ENCODE measurements around the gene C20orf204.
"Not testable (repeated sequence)": the region's sequence is repeated elsewhere in the genome, so short reads cannot be mapped to it uniquely, and the experiment has no call there.

C20orf204 gene

GRCh38 chr20:64035933-64036345 lies at the start of gene C20orf204:
Gene C20orf204, plus strand, starts transcription at chr20:64036182. Its CDS starts 142 bp downstream, at chr20:64036324.
- no peak for DNase-seq

GRCh38 chr20:64000906-64001305 lies 35.1 kb upstream of the C20orf204 start:
- no peak for DNase-seq

GRCh38 chr20:64001607-64002011 lies 34.4 kb upstream of the C20orf204 start:
- DNase-seq: no peak

- DNase-seq: no peak
Observed at GRCh38 chr20:64003960-64004725, 31.8 kb upstream of the C20orf204 start.

GRCh38 chr20:64005394-64005793 lies 30.6 kb upstream of the C20orf204 start:
- no peak for DNase-seq

- DNase-seq: no peak
Observed at GRCh38 chr20:64006490-64006889, 29.5 kb upstream of the C20orf204 start.

GRCh38 chr20:64006902-64007301 lies 29.1 kb upstream of the C20orf204 start:
- no peak for DNase-seq

GRCh38 chr20:64009811-64010387 lies 26.1 kb upstream of the C20orf204 start:
- no peak for DNase-seq

- no peak for DNase-seq
Observed at GRCh38 chr20:64010711-64011237, 25.2 kb upstream of the C20orf204 start.

- DNase-seq: no peak
Observed at GRCh38 chr20:64011366-64011779, 24.6 kb upstream of the C20orf204 start.

GRCh38 chr20:64012385-64013154 lies 23.4 kb upstream of the C20orf204 start:
- not testable (repeated sequence) for DNase-seq

- no peak for DNase-seq
Observed at GRCh38 chr20:64015635-64016034, 20.3 kb upstream of the C20orf204 start.

- DNase-seq: no peak
Observed at GRCh38 chr20:64021124-64021975, 14.6 kb upstream of the C20orf204 start.

GRCh38 chr20:64022671-64023360 lies 13.2 kb upstream of the C20orf204 start:
- DNase-seq: no peak

- no peak for DNase-seq
Observed at GRCh38 chr20:64023361-64024140, 12.4 kb upstream of the C20orf204 start.

GRCh38 chr20:64024141-64024990 lies 11.6 kb upstream of the C20orf204 start:
- no peak for DNase-seq

- DNase-seq: no peak
Observed at GRCh38 chr20:64025101-64025825, 10.7 kb upstream of the C20orf204 start.

- no peak for DNase-seq
Observed at GRCh38 chr20:64025826-64026412, 10.1 kb upstream of the C20orf204 start.

Data from stimulated activated CD4-positive, alpha-beta T cell treated with anti-CD3 and anti-CD28 coated beads, Interleukin-1b, Interleukin-23, amount 100 ng/mL, for 48 hours (primary cell).